NCI-H345 (cell line): ENCODE results near the gene OSBPL8.
"Not testable (repeated sequence)": the region's sequence is repeated elsewhere in the genome, so short reads cannot be mapped to it uniquely, and the experiment has no call there.

Experiments used
- DNase-seq: peaks from one replicate; lab custom pipeline; 2025; lab: John Stamatoyannopoulos, UW

The OSBPL8 gene

GRCh38 chr12:76364131-76364530 lies 195.4 kb downstream of the OSBPL8 start:
- DNase-seq: not testable (repeated sequence)

- DNase-seq: no peak
Measured at GRCh38 chr12:76360316-76360715, 199.3 kb downstream of the OSBPL8 start.

- DNase-seq: no peak
Measured at GRCh38 chr12:76356071-76356470, 203.5 kb downstream of the OSBPL8 start.

GRCh38 chr12:76348079-76348901 lies 211.3 kb downstream of the OSBPL8 start, which contains the start of gene BBS10:
Gene BBS10 (minus strand): TSS chr12:76348415. CDS start chr12:76348358, 57 bp downstream.
- peak; percentile 91 for DNase-seq

- peak; percentile 26 for DNase-seq
Measured at GRCh38 chr12:76346798-76347420, 212.7 kb downstream of the OSBPL8 start.

- no peak for DNase-seq
Measured at GRCh38 chr12:76346236-76346635, 213.3 kb downstream of the OSBPL8 start.

GRCh38 chr12:76345569-76345968 lies 214.0 kb downstream of the OSBPL8 start:
- DNase-seq: no peak

GRCh38 chr12:76341436-76342030 lies 218.0 kb downstream of the OSBPL8 start:
- DNase-seq: no peak

- DNase-seq: no peak
Measured at GRCh38 chr12:76340680-76341435, 218.7 kb downstream of the OSBPL8 start.

- DNase-seq: no peak
Measured at GRCh38 chr12:76337583-76337982, 222.0 kb downstream of the OSBPL8 start.

GRCh38 chr12:76332606-76333005 lies 227.0 kb downstream of the OSBPL8 start:
- DNase-seq: no peak

GRCh38 chr12:76329606-76330005 lies 230.0 kb downstream of the OSBPL8 start:
- no peak for DNase-seq

- DNase-seq: no peak
Measured at GRCh38 chr12:76329159-76329558, 230.4 kb downstream of the OSBPL8 start.

- peak; percentile 4 for DNase-seq
Measured at GRCh38 chr12:76319595-76320319, 239.8 kb downstream of the OSBPL8 start.

GRCh38 chr12:76318773-76319594 lies 240.6 kb downstream of the OSBPL8 start:
- no peak for DNase-seq

- DNase-seq: no peak
Measured at GRCh38 chr12:76317976-76318375, 241.6 kb downstream of the OSBPL8 start.

- no peak for DNase-seq
Measured at GRCh38 chr12:76316468-76316867, 243.1 kb downstream of the OSBPL8 start.

- no peak for DNase-seq
Measured at GRCh38 chr12:76313299-76313698, 246.3 kb downstream of the OSBPL8 start.

GRCh38 chr12:76312315-76312714 lies 247.3 kb downstream of the OSBPL8 start:
- DNase-seq: no peak

GRCh38 chr12:76311796-76312195 lies 247.8 kb downstream of the OSBPL8 start:
- DNase-seq: no peak

GRCh38 chr12:76310110-76310509 lies 249.5 kb downstream of the OSBPL8 start:
- no peak for DNase-seq
